Karpas-422 (cell line): ENCODE data around the gene THSD7B. TPM values are rescaled to one million over a fixed set of nuclear protein-coding genes. Genes with fewer than 3 reads are reported as not detected.

Experiments
- DNase-seq: peaks from one replicate; pipeline ENCODE4 v3.0.0-alpha.2; 2015
- H2AFZ ChIP-seq: fragments of 200-600 bp; sonication (generic); 2 replicates; pipeline ENCODE4 v1.6.1; 2014; ENCODE audit warnings: antibody characterized with exemption, low read length, mixed read lengths
- H3K27ac ChIP-seq: fragments of 200-600 bp; sonication (generic); 2 replicates; pipeline ENCODE4 v1.5.1; 2014; ENCODE audit warnings: mild to moderate bottlenecking, low read length, moderate library complexity
- H3K27me3 ChIP-seq: fragments of 200-600 bp; sonication (generic); 2 replicates; pipeline ENCODE4 v1.6.1; 2014; ENCODE audit warnings: low read length, mixed read lengths
- H3K36me3 ChIP-seq: fragments of 200-600 bp; sonication (generic); 2 replicates; pipeline ENCODE4 v1.6.1; 2014; ENCODE audit warnings: low read length, mixed read lengths; ENCODE audit not compliant: insufficient read depth
- H3K4me1 ChIP-seq: fragments of 200-600 bp; sonication (generic); 2 replicates; pipeline ENCODE4 v1.6.1; 2014; ENCODE audit warnings: mild to moderate bottlenecking, low read length, mixed read lengths
- H3K4me2 ChIP-seq: fragments of 200-600 bp; sonication (generic); 2 replicates; pipeline ENCODE4 v1.6.1; 2014; ENCODE audit warnings: low read length, low read depth, mild to moderate bottlenecking; ENCODE audit not compliant: poor library complexity, severe bottlenecking
- H3K4me3 ChIP-seq: fragments of 200-600 bp; sonication (generic); 2 replicates; pipeline ENCODE4 v1.5.1; 2014; ENCODE audit warnings: mild to moderate bottlenecking, antibody characterized with exemption, low read length, mixed read lengths
- H3K79me2 ChIP-seq: fragments of 200-600 bp; sonication (generic); 2 replicates; pipeline ENCODE4 v1.6.1; 2014; ENCODE audit warnings: mild to moderate bottlenecking, low read length, mixed read lengths
- H3K9ac ChIP-seq: fragments of 200-600 bp; sonication (generic); 2 replicates; pipeline ENCODE4 v1.6.0; 2014; ENCODE audit warnings: low read length
- H3K9me2 ChIP-seq: fragments of 200-600 bp; sonication (generic), shearing (Covaris generic); replicated peaks from 2 replicates; pipeline ENCODE4 v1.6.0; 2014; ENCODE audit warnings: mild to moderate bottlenecking, low read length, moderate library complexity; ENCODE audit not compliant: insufficient read depth
- H3K9me3 ChIP-seq: fragments of 300-700, 200-600 bp; sonication (generic); 2 replicates; pipeline ENCODE4 v1.6.1; 2014; ENCODE audit warnings: low read length, mixed read lengths
- H4K20me1 ChIP-seq: fragments of 200-600 bp; sonication (generic); 2 replicates; pipeline ENCODE4 v1.6.1; 2014; ENCODE audit warnings: mild to moderate bottlenecking, antibody characterized with exemption, low read length, low read depth; ENCODE audit not compliant: insufficient read depth
- total RNA-seq: library from RNA; depleted of rRNA; stranded (reverse); fragments of >200 nt; shearing (Covaris generic); gene quantifications from 2 replicates; pipeline ENCODE4 v1.2.3, GENCODE V29; 2014; ENCODE audit warnings: low replicate concordance

THSD7B gene
- total RNA-seq, 1 experiment from 2014 or later = not detected

DNA sequence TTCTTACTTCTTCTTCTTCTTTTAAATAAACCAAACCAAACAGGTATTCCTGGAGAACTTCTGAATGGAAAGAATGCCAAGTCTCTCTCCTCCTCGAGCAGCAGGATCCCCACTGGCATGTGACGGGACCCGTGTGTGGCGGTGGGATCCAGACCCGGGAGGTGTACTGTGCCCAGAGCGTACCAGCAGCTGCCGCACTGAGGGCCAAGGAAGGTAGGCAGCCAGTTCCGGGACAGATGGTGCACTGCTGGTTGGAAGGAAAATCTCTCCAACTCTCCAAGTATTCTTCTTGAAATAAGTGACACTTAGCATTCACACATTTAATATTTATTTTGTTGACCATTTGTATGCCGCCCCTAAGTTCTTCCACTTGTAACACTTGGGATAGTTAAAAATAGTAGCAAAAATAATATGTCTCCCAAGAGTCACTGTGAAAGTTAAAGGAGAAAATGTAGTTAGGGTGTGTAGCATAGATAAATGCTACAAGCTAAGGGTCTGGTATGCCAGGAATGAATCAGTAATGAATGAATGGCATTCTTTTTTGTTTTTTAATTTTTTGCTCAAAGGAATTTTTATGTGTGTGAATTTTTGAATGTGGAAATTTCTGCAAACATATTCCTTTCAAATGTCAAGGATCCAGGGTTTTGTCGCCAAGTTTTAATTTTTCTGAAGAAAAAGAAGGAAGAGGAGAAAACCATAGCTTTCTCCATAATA is 349.9 kb downstream of the THSD7B start:
- Histone ChIP-seq H3K27ac (no peak overlapping the region), H3K79me2 (no peaks in the 10 kb centered on the region), H3K9ac (no peak overlapping the region), H3K4me2 (no peak overlapping the region), H3K4me1 (no peaks in the 10 kb centered on the region), H3K4me3 (no peak overlapping the region), H3K9me3 (no peaks in the 10 kb centered on the region), H3K27me3 (no peaks in the 10 kb centered on the region), H4K20me1 (no peaks in the 10 kb centered on the region), H3K9me2 (no peaks in the 10 kb centered on the region), H2AFZ (no peak overlapping the region), H3K36me3 (no peaks in the 10 kb centered on the region)
- no peak for DNase-seq

DNA sequence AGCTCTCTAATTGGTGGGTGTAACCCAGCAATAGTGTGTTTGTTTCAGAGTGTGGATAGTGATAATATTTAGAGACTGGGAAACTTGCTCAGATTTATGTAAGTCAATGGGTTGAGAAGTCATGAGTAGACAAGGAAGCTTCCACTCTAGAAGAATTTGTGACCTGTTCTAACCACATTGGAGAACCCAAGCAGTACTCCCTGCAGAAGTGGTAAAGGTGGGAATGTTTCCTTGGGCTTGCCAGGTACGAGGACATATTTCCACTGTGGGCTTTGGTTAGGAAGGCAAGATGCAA is 350.4 kb downstream of the THSD7B start:
- DNase-seq = no peak
- Histone ChIP-seq H3K4me2 (no peak overlapping the region), H3K79me2 (no peaks in the 10 kb centered on the region), H3K27ac (no peak overlapping the region), H3K4me1 (no peaks in the 10 kb centered on the region), H2AFZ (no peak overlapping the region), H3K9ac (no peak overlapping the region), H3K36me3 (no peaks in the 10 kb centered on the region), H3K9me2 (no peaks in the 10 kb centered on the region), H3K27me3 (no peaks in the 10 kb centered on the region), H3K4me3 (no peak overlapping the region), H4K20me1 (no peaks in the 10 kb centered on the region), H3K9me3 (no peaks in the 10 kb centered on the region)

DNA sequence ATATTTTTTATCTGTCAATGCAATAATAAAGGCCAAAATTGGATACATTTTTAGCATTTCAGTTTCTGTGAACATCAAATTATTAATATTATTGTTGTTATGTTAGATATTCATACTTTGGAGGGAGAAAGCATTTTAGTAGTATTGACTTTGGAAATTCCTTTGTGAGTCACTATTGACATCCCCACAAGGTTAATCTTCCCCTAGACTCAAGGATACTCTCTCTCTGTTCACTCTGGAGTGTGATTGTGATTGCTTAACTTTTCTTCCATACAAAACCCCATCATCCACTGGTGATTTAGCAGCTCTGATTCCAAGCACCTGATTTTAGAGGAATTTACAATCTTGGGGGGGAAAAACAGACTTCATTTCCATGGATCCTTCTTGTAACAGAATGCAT is 352.0 kb downstream of the THSD7B start:
- Histone ChIP-seq H3K4me1 (no peaks in the 10 kb centered on the region), H3K9me2 (no peaks in the 10 kb centered on the region), H3K9ac (no peak overlapping the region), H3K36me3 (no peaks in the 10 kb centered on the region), H4K20me1 (no peaks in the 10 kb centered on the region), H3K4me2 (no peak overlapping the region), H3K27me3 (no peaks in the 10 kb centered on the region), H3K4me3 (no peak overlapping the region), H2AFZ (no peak overlapping the region), H3K79me2 (no peaks in the 10 kb centered on the region), H3K27ac (no peak overlapping the region), H3K9me3 (no peaks in the 10 kb centered on the region)
- no peak for DNase-seq

GRCh38 chr2:137118140-137118539 is 352.8 kb downstream of the THSD7B start:
- no peak for DNase-seq
- Histone ChIP-seq H3K36me3 (no peaks in the 10 kb centered on the region), H3K4me3 (no peak overlapping the region), H3K9ac (no peak overlapping the region), H3K27me3 (no peaks in the 10 kb centered on the region), H3K4me2 (no peak overlapping the region), H3K9me2 (no peaks in the 10 kb centered on the region), H3K9me3 (no peaks in the 10 kb centered on the region), H3K79me2 (no peaks in the 10 kb centered on the region), H3K4me1 (no peaks in the 10 kb centered on the region), H3K27ac (no peak overlapping the region), H4K20me1 (no peaks in the 10 kb centered on the region), H2AFZ (no peak overlapping the region)

DNA sequence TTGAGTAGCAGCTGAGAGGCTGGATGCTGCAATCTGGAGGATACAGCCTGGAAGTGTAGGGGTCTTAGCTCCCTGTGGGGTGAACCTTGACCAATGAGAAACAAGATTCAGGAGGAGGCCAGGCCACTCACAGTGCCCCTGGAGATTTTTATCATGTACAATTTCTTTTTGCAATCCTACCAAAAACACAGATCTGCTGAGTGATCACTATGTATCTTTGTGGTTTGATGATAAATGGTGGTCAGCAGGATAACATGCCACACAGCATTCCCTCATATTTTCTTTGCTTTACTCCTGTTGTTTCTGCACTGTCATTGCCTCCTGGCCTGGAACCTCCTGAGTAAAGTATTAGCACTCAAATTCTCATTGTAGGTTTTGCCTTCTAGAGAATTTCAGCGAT is 357.9 kb downstream of the THSD7B start:
- Histone ChIP-seq H3K27me3 (no peaks in the 10 kb centered on the region), H4K20me1 (no peaks in the 10 kb centered on the region), H3K9me2 (no peaks in the 10 kb centered on the region), H3K4me1 (no peaks in the 10 kb centered on the region), H3K4me2 (no peak overlapping the region), H3K9me3 (no peaks in the 10 kb centered on the region), H3K4me3 (no peak overlapping the region), H3K36me3 (no peaks in the 10 kb centered on the region), H3K27ac (no peak overlapping the region), H2AFZ (no peak overlapping the region), H3K79me2 (no peaks in the 10 kb centered on the region), H3K9ac (no peak overlapping the region)
- DNase-seq = no peak

DNA sequence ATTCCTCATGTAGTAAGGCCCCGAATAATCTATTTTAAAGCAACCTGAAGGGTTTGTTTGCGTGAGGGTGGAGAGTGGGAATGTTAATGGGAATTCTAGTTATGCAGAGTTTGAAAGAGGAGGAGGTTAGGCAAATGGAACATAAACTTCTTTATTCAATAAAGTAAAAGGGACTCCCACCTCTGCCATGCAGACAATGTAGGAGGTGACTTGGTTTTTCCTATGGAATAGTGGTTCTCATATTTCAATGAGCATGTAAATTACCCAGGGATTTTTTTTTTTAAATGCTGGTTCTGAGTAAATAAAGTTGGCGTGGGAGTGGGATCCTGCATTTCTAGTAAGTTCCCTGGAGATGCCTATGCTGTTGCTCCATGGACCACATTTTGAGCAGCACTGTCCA is 367.9 kb downstream of the THSD7B start:
- Histone ChIP-seq H3K4me3 (no peak overlapping the region), H3K4me2 (no peak overlapping the region), H3K9me3 (no peaks in the 10 kb centered on the region), H4K20me1 (no peaks in the 10 kb centered on the region), H3K9ac (no peak overlapping the region), H3K27me3 (no peaks in the 10 kb centered on the region), H3K9me2 (no peaks in the 10 kb centered on the region), H3K36me3 (no peaks in the 10 kb centered on the region), H3K27ac (no peak overlapping the region), H2AFZ (no peak overlapping the region), H3K79me2 (no peaks in the 10 kb centered on the region), H3K4me1 (no peaks in the 10 kb centered on the region)
- DNase-seq = no peak

DNA sequence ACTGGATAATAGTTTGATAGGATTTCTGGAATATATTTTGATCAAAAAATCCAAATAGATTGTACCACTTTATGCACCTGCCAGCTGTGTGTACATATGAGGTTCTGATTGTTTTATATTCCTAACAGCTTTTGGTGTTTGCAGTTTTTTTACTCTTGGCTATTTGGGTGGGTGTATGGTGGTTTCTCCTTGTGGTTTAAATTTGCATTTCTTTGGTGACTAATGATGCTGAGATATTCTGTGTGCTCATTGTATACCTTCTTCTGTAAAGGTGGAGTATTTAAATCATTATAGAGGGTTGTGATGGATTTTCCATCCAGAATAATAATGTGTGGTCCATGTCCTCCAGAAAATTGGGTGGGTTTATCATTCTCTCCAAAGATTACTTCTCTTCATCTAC is 372.9 kb downstream of the THSD7B start:
- DNase-seq = no peak
- H3K9me3 ChIP-seq = no peaks in the 10 kb centered on the region
- no peaks in the 10 kb centered on the region for H3K36me3 ChIP-seq
- H3K4me1 ChIP-seq = no peaks in the 10 kb centered on the region
- H3K9ac ChIP-seq = no peak overlapping the region
- no peaks in the 10 kb centered on the region for H3K79me2 ChIP-seq
- H2AFZ ChIP-seq = no peak overlapping the region
- no peaks in the 10 kb centered on the region for H3K9me2 ChIP-seq
- H3K27me3 ChIP-seq = no peaks in the 10 kb centered on the region
- H4K20me1 ChIP-seq = no peaks in the 10 kb centered on the region
- no peak overlapping the region for H3K27ac ChIP-seq
- no peak overlapping the region for H3K4me2 ChIP-seq
- H3K4me3 ChIP-seq = no peak overlapping the region

DNA sequence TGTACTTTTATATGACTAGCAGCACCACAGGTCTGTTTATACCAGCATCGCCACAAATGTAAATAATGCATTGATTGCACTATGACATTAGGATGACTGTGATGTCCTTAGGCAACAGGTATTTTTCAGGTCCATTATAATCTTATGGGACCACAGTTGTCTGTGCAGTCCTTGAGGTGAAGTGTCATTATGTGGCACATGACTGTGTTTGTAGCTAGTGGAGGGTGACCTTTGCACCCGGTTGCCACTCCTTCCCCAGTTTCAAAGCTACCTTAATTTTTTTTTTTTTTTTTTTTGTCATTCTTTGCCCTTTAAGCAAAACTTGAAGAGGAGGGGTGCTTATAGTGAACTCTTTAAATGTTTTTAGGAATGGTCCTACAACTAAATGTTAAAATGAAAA is 386.4 kb downstream of the THSD7B start:
- Histone ChIP-seq H3K9me2 (no peaks in the 10 kb centered on the region), H3K27ac (no peak overlapping the region), H3K9ac (no peak overlapping the region), H3K79me2 (no peaks in the 10 kb centered on the region), H4K20me1 (no peaks in the 10 kb centered on the region), H3K27me3 (no peaks in the 10 kb centered on the region), H3K36me3 (no peaks in the 10 kb centered on the region), H3K4me2 (no peak overlapping the region), H3K9me3 (no peaks in the 10 kb centered on the region), H3K4me3 (no peak overlapping the region), H2AFZ (no peak overlapping the region), H3K4me1 (no peaks in the 10 kb centered on the region)
- DNase-seq = no peak

GRCh38 chr2:137154946-137155345 is 389.6 kb downstream of the THSD7B start:
- Histone ChIP-seq H4K20me1 (no peaks in the 10 kb centered on the region), H3K4me1 (no peaks in the 10 kb centered on the region), H3K27ac (no peak overlapping the region), H3K9ac (no peak overlapping the region), H3K4me2 (no peak overlapping the region), H3K9me2 (no peaks in the 10 kb centered on the region), H3K27me3 (no peaks in the 10 kb centered on the region), H3K79me2 (no peaks in the 10 kb centered on the region), H3K4me3 (no peak overlapping the region), H2AFZ (no peak overlapping the region), H3K9me3 (no peaks in the 10 kb centered on the region), H3K36me3 (no peaks in the 10 kb centered on the region)
- no peak for DNase-seq
